GM18873 (cell line): ENCODE results near the gene B4GALNT1.
"Not testable (repeated sequence)": the region's sequence is repeated elsewhere in the genome, so short reads cannot be mapped to it uniquely, and the experiment has no call there.

Source experiments
- ATAC-seq: cut with Tn5 transposase; IDR thresholded peaks from one replicate; pipeline ENCODE4 v1.9.1; 2021; ENCODE audit warnings: mild to moderate bottlenecking, moderate library complexity, moderate number of reproducible peaks; ENCODE audit not compliant: unreplicated experiment, low FRiP score

Gene B4GALNT1

DNA sequence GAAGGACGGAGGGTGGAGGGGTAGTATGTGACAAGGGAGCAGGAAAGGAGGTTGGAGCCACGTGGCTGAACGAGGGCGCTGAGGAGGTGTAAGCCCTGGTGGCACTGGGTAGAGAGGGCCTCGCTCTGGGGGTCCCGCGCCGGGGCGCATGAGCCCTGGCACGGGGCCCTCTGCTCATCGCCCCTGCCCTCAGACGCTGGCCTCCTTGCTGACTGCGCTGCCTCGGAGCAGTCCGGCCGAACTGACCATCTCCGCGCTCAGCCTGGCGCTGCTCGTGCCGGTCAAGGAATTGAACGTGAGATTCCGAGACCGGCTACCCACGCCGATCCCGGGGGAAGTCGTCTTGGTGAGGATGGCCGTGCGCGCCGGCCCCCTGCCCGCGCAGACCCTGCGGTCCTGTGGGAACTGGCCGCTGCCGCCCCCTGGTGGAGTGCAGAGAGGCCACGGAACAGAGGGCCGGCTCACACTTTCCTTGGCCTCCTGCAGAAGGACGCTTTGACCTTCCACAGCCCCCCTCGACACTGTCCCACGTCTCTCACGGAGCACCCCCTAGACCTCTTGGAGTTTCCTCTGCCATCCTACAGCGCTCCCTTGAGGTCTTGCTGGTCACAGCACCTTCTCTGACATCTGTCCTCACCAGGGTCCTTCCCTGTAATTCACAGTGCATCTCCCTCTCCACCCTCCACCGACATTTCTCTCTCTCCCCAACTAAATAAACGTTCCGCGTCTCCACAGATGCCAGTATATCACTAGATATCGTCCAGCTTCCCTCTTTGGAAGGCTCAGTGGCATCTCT is 11.3 kb downstream of the B4GALNT1 start:
- ATAC-seq: no peak

DNA sequence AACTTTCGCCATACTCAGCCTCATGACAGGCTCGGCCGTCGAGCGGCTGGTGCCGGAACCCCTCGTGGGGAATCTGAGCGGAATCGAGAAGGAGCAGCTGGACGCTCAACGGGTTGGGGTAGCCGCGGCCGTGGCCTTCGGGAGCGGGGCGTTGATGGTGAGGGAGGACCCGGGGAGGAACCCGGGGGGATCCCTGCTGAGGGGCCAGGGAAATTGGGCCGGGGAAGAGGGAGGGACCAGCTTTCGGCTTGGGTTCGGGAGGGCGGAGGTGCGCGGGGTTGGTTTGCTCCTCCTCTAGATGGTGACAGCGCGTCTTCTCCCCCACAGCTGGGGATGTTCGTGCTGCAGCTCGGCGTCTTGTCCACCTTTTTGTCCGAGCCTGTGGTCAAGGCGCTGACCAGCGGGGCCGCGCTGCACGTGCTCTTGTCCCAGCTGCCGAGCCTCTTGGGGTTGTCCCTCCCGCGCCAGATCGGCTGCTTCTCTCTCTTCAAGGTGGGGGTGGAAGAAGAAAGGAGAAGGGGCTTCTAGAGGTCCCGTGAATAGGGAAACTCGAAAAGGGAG is 12.0 kb downstream of the B4GALNT1 start:
- ATAC-seq: no peak

DNA sequence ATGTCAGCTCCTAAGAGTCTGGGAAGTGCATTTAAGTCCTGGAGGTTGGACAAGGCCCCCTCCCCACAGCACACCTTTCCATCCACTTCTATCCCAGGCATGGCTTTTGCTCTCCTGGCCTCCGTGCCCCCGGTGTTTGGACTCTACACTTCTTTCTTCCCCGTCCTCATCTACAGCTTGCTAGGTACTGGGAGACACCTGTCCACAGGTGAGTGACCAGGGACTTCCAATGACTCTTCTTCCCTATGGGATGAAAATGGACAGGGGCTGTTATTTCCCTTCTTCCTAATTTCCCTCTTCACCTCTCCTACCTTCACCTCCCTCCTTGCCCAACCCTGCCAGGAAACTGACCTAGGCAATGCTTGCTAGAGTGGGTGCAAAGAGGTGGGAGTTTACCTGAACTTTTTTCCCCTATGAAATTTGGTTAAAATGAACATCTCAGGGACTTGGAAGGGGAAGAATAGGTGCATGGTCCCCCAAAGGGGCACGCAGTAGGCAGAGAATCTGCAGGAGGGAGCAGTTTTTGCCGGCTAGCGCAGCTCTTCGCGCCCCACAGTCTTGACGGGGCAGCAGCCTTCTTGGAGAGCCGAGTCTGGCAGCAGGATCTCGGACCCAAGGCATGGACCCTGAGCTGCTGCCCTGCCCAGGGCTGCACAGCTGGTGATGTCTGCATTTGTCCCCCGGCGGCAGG is 12.6 kb downstream of the B4GALNT1 start:
- no peak for ATAC-seq

DNA sequence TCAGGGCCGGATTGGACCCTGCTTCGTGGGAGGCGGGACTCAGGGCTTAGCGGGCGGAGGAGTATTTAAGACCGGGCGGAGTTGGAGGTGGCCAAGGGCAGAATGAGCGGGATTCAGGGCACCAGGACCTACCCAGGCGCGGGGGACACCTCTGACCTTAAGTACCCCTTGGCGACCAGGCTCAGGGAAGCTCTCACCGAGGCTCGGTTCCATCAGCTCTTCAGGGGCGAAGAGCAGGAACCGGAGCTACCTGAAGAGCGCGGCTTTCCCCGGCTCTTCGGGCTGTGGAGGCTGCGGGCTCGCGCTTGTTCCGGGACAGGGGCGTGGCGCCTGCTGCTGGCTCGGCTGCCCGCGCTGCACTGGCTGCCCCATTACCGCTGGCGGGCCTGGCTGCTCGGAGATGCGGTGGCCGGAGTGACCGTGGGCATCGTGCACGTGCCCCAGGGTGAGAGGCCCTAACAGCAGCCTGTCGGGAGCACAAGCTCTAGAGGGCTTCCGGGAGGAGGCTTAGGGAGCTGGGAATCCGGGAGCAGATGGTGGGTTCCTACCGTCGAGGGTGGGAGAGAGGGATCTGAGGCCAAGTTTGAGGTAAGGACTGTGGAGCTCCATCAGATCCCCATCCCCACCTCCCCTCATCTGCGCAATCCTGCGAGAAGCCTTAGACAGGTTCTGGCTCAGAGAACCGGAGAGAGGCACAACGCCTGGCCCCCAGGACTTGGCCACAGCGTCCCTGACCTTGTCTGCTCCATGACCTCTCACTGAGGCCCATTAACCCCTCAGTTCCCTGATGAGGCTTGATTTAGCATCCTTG is 13.4 kb downstream of the B4GALNT1 start:
- ATAC-seq: no peak

DNA sequence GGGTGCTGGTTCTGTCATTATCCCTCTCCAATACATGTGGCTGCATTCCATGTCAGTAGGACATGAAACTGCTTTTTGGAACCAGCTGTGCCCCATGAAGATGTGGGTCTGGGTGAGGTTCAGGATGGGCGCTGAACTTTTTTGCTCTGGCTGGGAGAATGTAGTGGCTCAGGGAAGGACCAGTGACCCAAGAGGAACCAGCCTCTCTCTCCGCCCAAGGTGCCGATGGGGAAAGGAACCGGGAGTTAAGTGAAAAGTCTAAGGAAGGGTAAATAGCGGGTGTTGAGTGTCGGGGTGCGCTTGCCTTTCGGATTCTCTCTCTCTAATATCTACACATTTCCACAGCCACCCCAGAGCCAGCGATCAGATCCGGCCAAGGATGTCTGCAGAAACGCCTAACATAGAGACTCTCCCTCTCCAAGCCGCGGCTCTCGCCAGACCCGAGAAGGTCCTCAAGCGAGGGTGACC is 14.0 kb downstream of the B4GALNT1 start:
- ATAC-seq: no peak

DNA sequence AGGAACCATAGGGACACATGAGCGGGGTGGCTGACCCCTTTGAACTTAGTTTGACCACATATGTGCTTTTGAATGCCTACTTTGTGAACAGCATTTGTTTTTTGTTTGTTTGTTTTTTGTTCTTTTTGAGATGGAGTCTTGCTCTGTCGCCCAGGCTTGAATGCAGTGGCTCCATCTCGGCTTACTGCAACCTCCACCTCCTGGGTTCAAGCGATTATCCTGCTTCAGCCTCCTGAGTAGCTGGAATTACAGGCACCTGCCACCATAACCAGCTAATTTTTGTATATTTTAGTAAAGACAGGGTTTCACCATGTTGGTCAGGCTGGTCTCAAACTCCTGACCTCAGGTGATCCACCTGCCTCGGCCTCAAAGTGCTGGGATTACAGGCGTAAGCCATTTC is 14.6 kb downstream of the B4GALNT1 start:
- not testable (repeated sequence) for ATAC-seq

DNA sequence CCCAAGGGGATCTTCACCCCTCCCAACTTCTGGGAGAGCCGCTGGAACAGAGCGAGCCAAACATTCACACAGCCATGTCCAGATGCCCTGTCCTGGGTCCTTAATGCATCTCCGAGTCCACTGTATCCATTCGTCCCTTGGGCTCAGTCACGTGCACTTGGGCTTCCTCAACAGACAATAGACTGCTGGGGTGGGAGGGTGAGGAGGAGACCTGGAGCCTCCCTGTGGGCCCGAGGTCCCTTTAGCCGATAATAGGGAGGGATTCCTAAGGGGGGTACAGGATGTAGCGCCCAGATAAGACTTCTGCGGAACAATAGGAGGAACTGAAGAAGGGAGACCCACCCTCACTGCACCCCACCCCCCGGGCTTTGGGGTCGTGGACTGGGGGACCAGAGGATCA is 15.1 kb downstream of the B4GALNT1 start:
- no peak for ATAC-seq

DNA sequence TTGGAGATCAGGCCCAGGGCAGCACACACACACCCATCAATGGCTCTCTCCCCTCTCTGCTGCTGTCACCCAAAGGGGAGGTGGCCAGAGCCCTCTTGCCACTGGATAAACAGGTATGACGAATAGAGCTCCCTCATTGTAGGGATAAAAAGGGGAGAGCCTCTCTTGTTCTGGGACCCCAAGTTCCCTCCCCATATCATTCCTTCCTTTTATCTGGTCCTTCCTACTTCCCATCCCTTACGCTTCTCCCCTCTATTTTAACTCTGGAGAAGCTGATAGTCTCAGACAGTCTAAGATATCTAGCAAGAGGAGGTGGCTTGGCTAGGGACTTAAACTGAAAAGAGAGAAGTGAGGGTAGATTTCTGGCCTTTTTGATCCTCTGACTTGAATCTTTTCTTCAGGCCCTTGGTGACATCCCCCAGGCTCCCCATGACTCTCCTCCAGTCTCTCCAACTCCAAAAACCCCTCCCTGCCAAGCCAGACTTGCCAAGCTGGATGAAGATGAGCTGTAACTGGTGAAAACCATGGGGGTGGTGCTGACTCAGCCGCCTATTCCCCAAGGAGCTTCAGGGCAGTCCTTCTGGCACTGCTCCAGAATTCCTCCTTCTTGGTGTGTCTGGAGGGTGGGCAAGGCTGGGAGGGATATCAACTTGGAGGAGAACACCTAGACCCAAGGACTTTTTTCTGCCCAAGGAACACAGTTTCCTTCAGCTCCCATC is 16.5 kb downstream of the B4GALNT1 start:
- ATAC-seq: no peak

DNA sequence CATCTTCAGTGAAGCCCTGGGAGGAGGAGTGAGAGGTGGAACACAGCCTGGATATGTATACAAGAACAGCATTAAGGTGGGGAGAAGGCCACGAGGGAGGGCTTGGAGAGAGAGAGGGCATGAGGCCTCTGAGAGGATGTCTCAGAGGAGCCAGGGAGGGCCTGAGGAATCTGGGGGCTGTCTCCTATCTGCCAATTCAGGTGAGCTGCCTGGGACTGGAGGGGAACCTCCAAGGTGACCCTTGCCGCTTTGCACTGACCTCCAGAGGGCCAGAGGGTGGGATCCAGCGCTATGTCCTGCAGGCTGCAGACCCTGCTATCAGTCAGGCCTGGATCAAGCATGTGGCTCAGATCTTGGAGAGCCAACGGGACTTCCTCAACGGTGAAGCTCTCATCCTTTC is 17.4 kb downstream of the B4GALNT1 start:
- ATAC-seq: no peak

DNA sequence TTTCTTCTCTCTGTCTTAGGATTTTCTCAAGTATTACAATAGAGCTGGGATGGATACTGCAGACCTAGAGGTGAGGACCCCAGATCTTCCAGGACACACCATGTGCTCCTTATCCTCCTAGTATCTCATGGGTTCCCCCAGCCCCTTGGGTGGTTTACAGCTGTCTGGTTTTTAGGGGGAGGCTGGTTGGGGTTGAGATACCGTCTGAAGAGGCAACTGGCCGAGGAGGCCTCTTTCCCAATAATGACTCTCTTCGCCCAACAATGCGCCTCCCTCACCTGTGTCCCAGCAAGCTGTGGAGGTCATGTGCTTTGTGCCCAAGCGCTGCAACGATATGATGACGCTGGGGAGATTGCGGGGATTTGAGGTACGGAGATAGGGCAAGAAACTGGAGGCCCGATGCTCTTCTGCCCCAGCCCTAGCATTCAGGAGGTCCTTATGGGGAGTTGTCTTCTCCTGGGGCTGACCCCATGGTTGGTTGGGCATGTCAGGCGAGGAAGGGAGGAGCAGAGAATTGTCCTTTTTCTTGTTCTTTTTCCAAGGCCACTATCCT is 18.0 kb downstream of the B4GALNT1 start:
- ATAC-seq: no peak

DNA sequence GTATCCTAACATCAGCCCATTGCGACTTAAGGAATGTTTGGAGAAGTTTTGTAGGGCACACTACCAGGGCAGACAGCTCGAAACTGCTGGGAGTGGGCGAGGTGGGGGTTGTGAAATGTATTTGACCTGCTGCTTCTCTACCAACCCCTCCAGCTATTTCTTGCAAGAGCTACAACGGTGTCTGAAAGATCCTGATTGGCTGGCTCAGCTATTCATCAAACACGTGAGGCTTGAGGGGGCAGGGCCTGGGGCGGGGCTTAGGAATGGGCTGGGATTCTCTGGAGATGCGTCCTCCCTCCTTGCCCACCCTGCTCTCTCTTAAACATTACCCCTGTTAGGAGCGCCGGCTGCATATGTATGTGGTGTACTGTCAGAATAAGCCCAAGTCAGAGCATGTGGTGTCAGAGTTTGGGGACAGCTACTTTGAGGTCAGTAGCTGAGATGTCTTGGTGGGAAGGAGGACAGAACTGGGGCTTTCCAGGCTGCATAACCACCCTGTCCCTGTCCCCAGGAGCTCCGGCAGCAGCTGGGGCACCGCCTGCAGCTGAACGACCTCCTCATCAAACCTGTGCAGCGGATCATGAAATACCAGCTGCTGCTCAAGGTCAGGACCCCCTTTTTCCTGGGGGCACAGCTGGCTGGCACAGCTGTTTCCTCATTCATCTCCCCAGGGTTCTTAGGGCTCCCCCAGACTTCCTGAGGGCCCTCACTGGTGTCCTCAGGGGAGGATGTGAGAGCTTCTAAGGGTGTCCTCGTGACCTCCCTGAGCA is 18.6 kb downstream of the B4GALNT1 start:
- ATAC-seq: peak; percentile 63

DNA sequence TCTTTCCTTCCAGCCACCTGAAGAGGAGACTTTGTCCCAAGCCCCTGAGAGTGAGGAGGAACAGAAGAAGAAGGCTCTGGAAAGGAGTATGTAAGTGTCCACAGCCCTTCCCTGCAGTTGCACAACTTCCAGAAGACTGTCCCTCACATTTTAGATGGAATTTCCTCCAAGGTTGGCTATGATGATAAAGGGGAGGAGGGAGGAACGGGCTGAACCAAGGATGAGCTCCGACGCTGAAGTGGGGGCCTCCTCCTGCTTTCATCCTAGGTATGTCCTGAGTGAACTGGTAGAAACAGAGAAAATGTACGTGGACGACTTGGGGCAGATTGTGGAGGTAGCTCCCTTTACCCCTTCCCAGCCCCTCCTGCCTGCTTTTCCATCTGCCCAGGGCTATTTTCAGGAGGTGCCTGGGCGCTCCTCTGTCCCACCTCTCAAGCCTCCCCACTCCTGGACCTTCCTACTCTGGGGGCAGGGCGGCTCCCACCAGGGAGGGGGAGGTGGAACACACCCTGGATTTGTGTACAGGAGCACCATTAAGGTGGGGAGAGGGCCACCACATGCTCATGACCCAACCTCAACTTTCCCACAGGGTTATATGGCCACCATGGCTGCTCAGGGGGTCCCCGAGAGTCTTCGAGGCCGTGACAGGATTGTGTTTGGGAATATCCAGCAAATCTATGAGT is 19.4 kb downstream of the B4GALNT1 start:
- no peak for ATAC-seq

DNA sequence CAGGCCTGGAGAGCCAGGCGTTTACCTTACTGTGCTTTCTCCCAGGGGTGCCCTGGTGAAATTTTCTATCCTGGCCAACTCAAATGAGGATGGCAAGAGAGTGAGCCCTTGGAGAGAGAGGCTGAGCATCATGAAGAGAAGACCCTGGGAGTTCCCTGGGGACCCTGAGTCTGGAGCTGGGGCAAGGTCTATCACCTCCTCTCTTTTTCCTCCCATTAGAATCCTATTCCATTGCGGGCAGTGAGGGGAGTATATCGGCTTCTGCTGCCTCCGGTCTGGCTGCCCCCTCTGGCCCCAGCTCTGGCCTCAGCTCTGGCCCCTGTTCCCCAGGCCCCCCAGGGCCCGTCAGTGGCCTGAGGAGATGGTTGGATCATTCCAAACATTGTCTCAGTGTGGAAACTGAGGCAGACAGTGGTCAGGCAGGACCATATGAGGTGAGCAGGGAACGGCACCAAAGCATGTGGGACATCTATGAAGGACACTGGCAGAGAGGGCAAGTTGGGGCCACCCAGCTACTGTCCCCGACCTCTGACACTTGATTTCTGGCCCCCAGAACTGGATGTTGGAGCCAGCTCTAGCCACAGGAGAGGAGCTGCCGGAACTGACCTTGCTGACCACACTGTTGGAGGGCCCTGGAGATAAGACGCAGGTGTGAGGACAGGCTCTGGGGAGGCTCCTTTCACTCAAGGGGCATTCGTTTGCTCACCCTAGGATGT is 20.1 kb downstream of the B4GALNT1 start:
- ATAC-seq: no peak

DNA sequence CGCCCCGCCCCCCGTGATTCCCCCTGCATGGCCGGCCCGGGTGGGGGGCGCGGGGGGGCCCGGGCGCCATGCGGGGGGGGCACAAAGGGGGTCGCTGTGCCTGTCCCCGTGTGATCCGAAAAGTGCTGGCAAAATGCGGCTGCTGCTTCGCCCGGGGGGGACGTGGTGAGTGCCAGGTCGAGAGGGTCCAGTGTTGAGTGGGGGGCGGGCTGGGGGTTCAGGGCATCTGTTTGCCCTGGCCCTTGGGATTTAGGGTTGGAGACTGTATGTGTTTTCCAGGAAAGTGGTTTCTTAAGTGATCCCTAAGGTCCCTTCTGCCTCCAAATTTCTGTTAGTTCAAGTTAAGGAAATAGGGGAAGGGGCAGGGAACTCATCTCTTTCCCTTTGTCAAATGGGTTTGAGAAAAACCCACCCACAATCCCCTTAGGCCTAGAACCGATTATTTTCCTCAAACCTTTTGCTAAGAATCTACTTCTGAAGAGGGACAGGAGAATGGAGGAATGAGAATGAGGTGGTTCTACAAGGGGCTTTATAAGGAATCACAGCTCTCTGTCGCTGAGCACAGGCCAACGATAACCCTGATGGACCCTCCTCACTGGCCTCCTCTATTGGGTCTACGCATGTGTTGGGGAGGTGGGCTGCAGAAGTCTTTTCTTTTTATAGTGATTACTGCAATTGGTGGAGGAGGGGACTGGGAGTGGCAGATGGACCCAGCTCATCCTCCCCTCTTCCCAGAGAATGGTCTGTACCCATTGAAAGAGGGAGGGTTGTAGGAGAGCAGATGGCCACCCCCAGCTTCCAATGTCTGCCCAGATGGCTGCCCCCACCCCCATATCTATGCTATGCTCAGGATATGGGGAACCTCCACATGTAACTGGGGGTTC is 20.9 kb downstream of the B4GALNT1 start:
- no peak for ATAC-seq

DNA sequence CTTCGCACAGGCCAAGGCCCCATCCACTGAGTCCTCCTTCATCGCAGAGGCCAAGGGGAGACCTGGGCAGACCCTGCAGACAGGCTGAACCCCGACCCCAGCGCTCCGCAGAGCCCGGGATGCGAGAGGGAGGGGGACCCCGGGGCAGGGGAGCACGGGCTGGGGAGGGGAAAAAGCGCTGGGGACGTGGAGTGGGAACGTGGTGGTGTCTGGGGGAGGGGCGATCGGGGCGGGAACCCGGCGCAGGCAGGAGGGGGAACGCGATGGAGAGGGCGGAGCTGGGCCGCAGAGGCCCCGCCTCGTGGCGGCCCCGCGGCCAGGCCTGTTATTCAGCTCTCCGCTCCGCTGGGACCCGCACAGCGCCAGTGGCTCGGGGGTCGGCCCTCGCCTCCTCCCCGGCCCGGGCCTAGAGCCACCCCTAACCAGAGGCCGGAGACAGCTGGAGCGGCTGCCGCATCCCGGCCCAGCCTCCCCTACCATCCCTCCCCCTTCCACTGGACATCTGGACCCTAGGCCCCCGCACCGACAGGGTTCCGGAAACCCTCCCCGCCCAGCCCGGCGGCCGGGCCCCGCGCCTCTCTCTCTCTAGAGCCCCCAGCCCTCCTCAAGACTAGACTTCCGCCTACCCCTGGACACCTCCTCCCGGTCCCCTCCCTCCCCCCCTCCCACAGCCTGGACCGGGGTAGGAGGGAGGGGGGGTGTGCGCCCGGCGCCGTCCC is 21.7 kb downstream of the B4GALNT1 start, which contains the start of gene ARHGEF25:
Gene ARHGEF25 (plus strand): TSS at position 328 of the 719 bp plus-strand sequence. CDS start 460 bp downstream, outside the sequence.
- ATAC-seq: no peak

DNA sequence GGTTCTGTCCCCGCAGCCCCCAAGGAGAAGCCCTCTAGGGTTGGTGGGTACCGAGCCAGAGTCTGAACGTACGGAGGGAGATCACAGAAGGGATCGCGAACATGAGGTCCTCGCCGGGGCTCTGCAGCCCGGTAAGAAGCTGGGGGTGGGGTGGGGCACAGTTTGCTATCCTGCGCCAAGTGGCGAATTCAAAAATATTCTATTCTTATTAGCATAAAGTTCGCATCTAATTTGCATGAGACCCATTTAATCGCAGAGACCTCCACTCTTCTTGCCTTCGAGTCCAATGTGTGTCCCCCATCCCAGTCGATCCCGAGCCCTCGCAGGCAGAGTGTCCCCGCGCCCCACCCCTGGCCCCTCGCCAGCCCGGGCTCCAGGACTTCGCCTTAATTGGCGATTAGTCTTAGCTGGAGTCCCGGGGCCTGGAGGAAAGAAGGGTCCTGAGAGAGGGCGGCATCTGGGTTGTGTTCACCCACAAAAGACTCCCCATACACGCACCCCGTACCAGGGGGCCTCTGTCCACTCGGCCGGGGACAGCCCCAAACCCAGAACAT is 22.4 kb downstream of the B4GALNT1 start:
- no peak for ATAC-seq
